ENCODE measurements around the gene EWSR1.

The EWSR1 gene

GRCh38 chr22:29307596-29308147 is 39.6 kb downstream of the EWSR1 start:
- no peak overlapping the region for H2BK15ac ChIP-seq (replicated peaks; ENCODE audit: low read depth)
- H3K36me3 ChIP-seq (ENCODE audit: control insufficient read depth, insufficient read depth, low read length): no peaks in the 10 kb centered on the region
- peak overlapping the region; percentile 99 for H3K27ac ChIP-seq (ENCODE audit: low read depth, low read length)
- H3K4ac ChIP-seq (ENCODE audit: low read depth, low read length): peak overlapping the region; percentile 8
- no peaks in the 10 kb centered on the region for H3K79me2 ChIP-seq (ENCODE audit: control insufficient read depth, insufficient read depth, low read length)
- peak overlapping the region; percentile 69 for H3K9ac ChIP-seq (ENCODE audit: low read length)
- H4K8ac ChIP-seq (ENCODE audit: low read depth, low read length): no peak overlapping the region
- DNase-seq: no peak
- peak overlapping the region; percentile 65 for H3K18ac ChIP-seq (ENCODE audit: low read length)
- no CpG with 5 or more reads among the region's 20 CpGs for WGBS (ENCODE audit: extremely low coverage, insufficient coverage, low lambda C conversion rate)
- H2AK5ac ChIP-seq (ENCODE audit: low read length): peak overlapping the region; percentile 98
- H3K4me1 ChIP-seq (ENCODE audit: control insufficient read depth, low read depth, low read length): peaks cover 5% of the 10 kb centered on the region
- no peak overlapping the region for H2BK120ac ChIP-seq (ENCODE audit: low read depth, low read length)
- peak overlapping the region; percentile 58 for H3K4me2 ChIP-seq (ENCODE audit: low read length)
- no peak overlapping the region for H4K5ac ChIP-seq (ENCODE audit: low read length)
- peak overlapping the region; percentile 14 for H2BK5ac ChIP-seq (ENCODE audit: low read length)
- H3K79me1 ChIP-seq (ENCODE audit: low read length): no peaks in the 10 kb centered on the region
- peak overlapping the region; percentile 42 for H3K4me3 ChIP-seq (ENCODE audit: low read length)
- no peaks in the 10 kb centered on the region for H3K27me3 ChIP-seq (ENCODE audit: insufficient read depth, low read length, poor library complexity)
- peak overlapping the region; percentile 99 for H3K23ac ChIP-seq (ENCODE audit: low read length)
- peak overlapping the region; percentile 90 for H3K56ac ChIP-seq (ENCODE audit: low read length)

GRCh38 chr22:29308148-29308790 is 40.2 kb downstream of the EWSR1 start:
- H4K5ac ChIP-seq (ENCODE audit: low read length): no peak overlapping the region
- H2BK5ac ChIP-seq (ENCODE audit: low read length): no peak overlapping the region
- no peak overlapping the region for H4K8ac ChIP-seq (ENCODE audit: low read depth, low read length)
- no peak overlapping the region for H3K4me3 ChIP-seq (ENCODE audit: low read length)
- no peak overlapping the region for H3K27ac ChIP-seq (ENCODE audit: low read depth, low read length)
- H3K23ac ChIP-seq (ENCODE audit: low read length): no peak overlapping the region
- H3K4me2 ChIP-seq (ENCODE audit: low read length): no peak overlapping the region
- H3K79me2 ChIP-seq (ENCODE audit: control insufficient read depth, insufficient read depth, low read length): no peaks in the 10 kb centered on the region
- H2BK120ac ChIP-seq (ENCODE audit: low read depth, low read length): no peak overlapping the region
- no peaks in the 10 kb centered on the region for H3K79me1 ChIP-seq (ENCODE audit: low read length)
- no peak for DNase-seq
- H3K36me3 ChIP-seq (ENCODE audit: control insufficient read depth, insufficient read depth, low read length): no peaks in the 10 kb centered on the region
- peaks cover 5% of the 10 kb centered on the region for H3K4me1 ChIP-seq (ENCODE audit: control insufficient read depth, low read depth, low read length)
- H3K18ac ChIP-seq (ENCODE audit: low read length): no peak overlapping the region
- no peak overlapping the region for H3K4ac ChIP-seq (ENCODE audit: low read depth, low read length)
- H2AK5ac ChIP-seq (ENCODE audit: low read length): no peak overlapping the region
- WGBS (ENCODE audit: extremely low coverage, insufficient coverage, low lambda C conversion rate): no CpG with 5 or more reads among the region's 50 CpGs
- H3K27me3 ChIP-seq (ENCODE audit: insufficient read depth, low read length, poor library complexity): no peaks in the 10 kb centered on the region
- H3K9ac ChIP-seq (ENCODE audit: low read length): no peak overlapping the region
- no peak overlapping the region for H2BK15ac ChIP-seq (replicated peaks; ENCODE audit: low read depth)
- H3K56ac ChIP-seq (ENCODE audit: low read length): peak overlapping the region; percentile 29

- no peak overlapping the region for H3K27ac ChIP-seq (ENCODE audit: low read depth, low read length)
- DNase-seq: no peak
- peaks cover 3% of the 10 kb centered on the region for H3K27me3 ChIP-seq (ENCODE audit: insufficient read depth, low read length, poor library complexity)
- no peak overlapping the region for H3K18ac ChIP-seq (ENCODE audit: low read length)
- H3K36me3 ChIP-seq (ENCODE audit: control insufficient read depth, insufficient read depth, low read length): no peaks in the 10 kb centered on the region
- H2AK5ac ChIP-seq (ENCODE audit: low read length): no peak overlapping the region
- peaks cover 5% of the 10 kb centered on the region for H3K4me1 ChIP-seq (ENCODE audit: control insufficient read depth, low read depth, low read length)
- no peak overlapping the region for H2BK120ac ChIP-seq (ENCODE audit: low read depth, low read length)
- no peak overlapping the region for H4K5ac ChIP-seq (ENCODE audit: low read length)
- H3K9ac ChIP-seq (ENCODE audit: low read length): peak overlapping the region; percentile 19
- no peak overlapping the region for H3K4me2 ChIP-seq (ENCODE audit: low read length)
- H2BK15ac ChIP-seq (replicated peaks; ENCODE audit: low read depth): no peak overlapping the region
- H3K23ac ChIP-seq (ENCODE audit: low read length): no peak overlapping the region
- H4K8ac ChIP-seq (ENCODE audit: low read depth, low read length): no peak overlapping the region
- no peaks in the 10 kb centered on the region for H3K79me2 ChIP-seq (ENCODE audit: control insufficient read depth, insufficient read depth, low read length)
- no CpG with 5 or more reads among the region's 13 CpGs for WGBS (ENCODE audit: extremely low coverage, insufficient coverage, low lambda C conversion rate)
- no peak overlapping the region for H3K4me3 ChIP-seq (ENCODE audit: low read length)
- peak overlapping the region; percentile 29 for H3K56ac ChIP-seq (ENCODE audit: low read length)
- no peaks in the 10 kb centered on the region for H3K79me1 ChIP-seq (ENCODE audit: low read length)
- no peak overlapping the region for H2BK5ac ChIP-seq (ENCODE audit: low read length)
- no peak overlapping the region for H3K4ac ChIP-seq (ENCODE audit: low read depth, low read length)
These were observed 40.8 kb downstream of the EWSR1 start for GRCh38 chr22:29308791-29309262.

GRCh38 chr22:29309332-29310064 is 41.4 kb downstream of the EWSR1 start:
- H3K56ac ChIP-seq (ENCODE audit: low read length): no peak overlapping the region
- H2BK5ac ChIP-seq (ENCODE audit: low read length): no peak overlapping the region
- no peaks in the 10 kb centered on the region for H3K36me3 ChIP-seq (ENCODE audit: control insufficient read depth, insufficient read depth, low read length)
- H3K23ac ChIP-seq (ENCODE audit: low read length): no peak overlapping the region
- no peak overlapping the region for H2AK5ac ChIP-seq (ENCODE audit: low read length)
- H3K79me2 ChIP-seq (ENCODE audit: control insufficient read depth, insufficient read depth, low read length): no peaks in the 10 kb centered on the region
- H3K4ac ChIP-seq (ENCODE audit: low read depth, low read length): no peak overlapping the region
- H3K4me1 ChIP-seq (ENCODE audit: control insufficient read depth, low read depth, low read length): peaks cover 5% of the 10 kb centered on the region
- H3K18ac ChIP-seq (ENCODE audit: low read length): no peak overlapping the region
- no peak overlapping the region for H3K4me3 ChIP-seq (ENCODE audit: low read length)
- no peak overlapping the region for H3K4me2 ChIP-seq (ENCODE audit: low read length)
- H2BK120ac ChIP-seq (ENCODE audit: low read depth, low read length): no peak overlapping the region
- H4K8ac ChIP-seq (ENCODE audit: low read depth, low read length): no peak overlapping the region
- DNase-seq: no peak
- H4K5ac ChIP-seq (ENCODE audit: low read length): no peak overlapping the region
- WGBS (ENCODE audit: extremely low coverage, insufficient coverage, low lambda C conversion rate): no CpG with 5 or more reads among the region's 21 CpGs
- H3K27me3 ChIP-seq (ENCODE audit: insufficient read depth, low read length, poor library complexity): peaks cover 8% of the 10 kb centered on the region
- no peaks in the 10 kb centered on the region for H3K79me1 ChIP-seq (ENCODE audit: low read length)
- H3K27ac ChIP-seq (ENCODE audit: low read depth, low read length): no peak overlapping the region
- no peak overlapping the region for H3K9ac ChIP-seq (ENCODE audit: low read length)
- H2BK15ac ChIP-seq (replicated peaks; ENCODE audit: low read depth): no peak overlapping the region

- H3K4me1 ChIP-seq (ENCODE audit: control insufficient read depth, low read depth, low read length): peaks cover 5% of the 10 kb centered on the region
- H3K27ac ChIP-seq (ENCODE audit: low read depth, low read length): no peak overlapping the region
- no peak overlapping the region for H2BK15ac ChIP-seq (replicated peaks; ENCODE audit: low read depth)
- H2AK5ac ChIP-seq (ENCODE audit: low read length): no peak overlapping the region
- H4K5ac ChIP-seq (ENCODE audit: low read length): no peak overlapping the region
- H2BK120ac ChIP-seq (ENCODE audit: low read depth, low read length): no peak overlapping the region
- H3K9ac ChIP-seq (ENCODE audit: low read length): no peak overlapping the region
- DNase-seq: no peak
- H3K4ac ChIP-seq (ENCODE audit: low read depth, low read length): no peak overlapping the region
- H3K4me2 ChIP-seq (ENCODE audit: low read length): no peak overlapping the region
- H3K4me3 ChIP-seq (ENCODE audit: low read length): no peak overlapping the region
- no CpG with 5 or more reads among the region's 28 CpGs for WGBS (ENCODE audit: extremely low coverage, insufficient coverage, low lambda C conversion rate)
- no peaks in the 10 kb centered on the region for H3K79me2 ChIP-seq (ENCODE audit: control insufficient read depth, insufficient read depth, low read length)
- H3K56ac ChIP-seq (ENCODE audit: low read length): no peak overlapping the region
- H3K27me3 ChIP-seq (ENCODE audit: insufficient read depth, low read length, poor library complexity): peaks cover 12% of the 10 kb centered on the region
- no peak overlapping the region for H3K23ac ChIP-seq (ENCODE audit: low read length)
- no peak overlapping the region for H4K8ac ChIP-seq (ENCODE audit: low read depth, low read length)
- no peak overlapping the region for H3K18ac ChIP-seq (ENCODE audit: low read length)
- H2BK5ac ChIP-seq (ENCODE audit: low read length): no peak overlapping the region
- no peaks in the 10 kb centered on the region for H3K36me3 ChIP-seq (ENCODE audit: control insufficient read depth, insufficient read depth, low read length)
- no peaks in the 10 kb centered on the region for H3K79me1 ChIP-seq (ENCODE audit: low read length)
These were observed 42.2 kb downstream of the EWSR1 start for GRCh38 chr22:29310065-29310862.

Data from mesendoderm (in vitro differentiated cells).